Stimulated activated CD8-positive, alpha-beta memory T cell treated with anti-CD3 and anti-CD28 coated beads, Interleukin-7, amount 100 ng/mL, for 1 hour (primary cell): Measurements from ENCODE around the gene SSNA1.

Experiments used
- DNase-seq, 2 donors: peaks; one replicate each; pipeline ENCODE4 v3.0.0-alpha.2; 2020; ENCODE audit warnings: low read depth in 2 of 2

SSNA1 gene

GRCh38 chr9:137200311-137201204 is 12.1 kb downstream of the SSNA1 start, which contains the start of gene TPRN:
TSS of gene TPRN (minus strand) at chr9:137200741. CDS start at chr9:137200711, 30 bp downstream.
- peak; percentile 93 for DNase-seq

GRCh38 chr9:137201205-137201868 is 12.9 kb downstream of the SSNA1 start:
- DNase-seq, result no peak

- DNase-seq, result no peak
Measured at GRCh38 chr9:137202966-137203365, 14.5 kb downstream of the SSNA1 start.

GRCh38 chr9:137204731-137205125 is 16.3 kb downstream of the SSNA1 start:
- DNase-seq, result no peak

GRCh38 chr9:137205126-137206069 is 16.9 kb downstream of the SSNA1 start, which contains the start of the genes NDOR1 and TMEM203:
TSS of gene NDOR1 (plus strand) at chr9:137205700. CDS start at chr9:137205778, 78 bp downstream.
TSS of gene TMEM203 (minus strand) at chr9:137205648. CDS start at chr9:137205414, 234 bp downstream.
- peak; percentile 91 to 92 for DNase-seq

- no peak for DNase-seq
Measured at GRCh38 chr9:137206602-137207001, 18.1 kb downstream of the SSNA1 start.

GRCh38 chr9:137211532-137211931 is 23.1 kb downstream of the SSNA1 start:
- DNase-seq, result no peak

GRCh38 chr9:137212520-137212919 is 24.0 kb downstream of the SSNA1 start:
- no peak for DNase-seq

GRCh38 chr9:137213160-137214060 is 24.9 kb downstream of the SSNA1 start:
- DNase-seq, result no peak

- no peak for DNase-seq
Measured at GRCh38 chr9:137214620-137215019, 26.1 kb downstream of the SSNA1 start.

- DNase-seq, result no peak
Measured at GRCh38 chr9:137215196-137215986, 26.9 kb downstream of the SSNA1 start.

- DNase-seq, result no peak
Measured at GRCh38 chr9:137216188-137216965, 27.9 kb downstream of the SSNA1 start.

GRCh38 chr9:137217276-137218211 is 29.1 kb downstream of the SSNA1 start:
- no peak for DNase-seq

GRCh38 chr9:137218212-137218753 is 29.8 kb downstream of the SSNA1 start:
- no peak for DNase-seq

GRCh38 chr9:137218754-137219271 is 30.3 kb downstream of the SSNA1 start:
- no peak for DNase-seq

- DNase-seq, result no peak
Measured at GRCh38 chr9:137219757-137220316, 31.4 kb downstream of the SSNA1 start.
